Pericardium fibroblast (primary cell): ENCODE data around the gene ACAT2. TPM values are rescaled to one million over a fixed set of nuclear protein-coding genes. Genes with fewer than 3 reads are reported as not detected.

Source experiments
- total RNA-seq: library from RNA; depleted of rRNA; stranded (reverse); fragments of >200 nt; gene quantifications from 2 replicates; pipeline ENCODE4 v1.2.3, GENCODE V29; 2015

Gene ACAT2
- total RNA-seq, result 36.9 and 55.0 TPM in 2 replicates

DNA sequence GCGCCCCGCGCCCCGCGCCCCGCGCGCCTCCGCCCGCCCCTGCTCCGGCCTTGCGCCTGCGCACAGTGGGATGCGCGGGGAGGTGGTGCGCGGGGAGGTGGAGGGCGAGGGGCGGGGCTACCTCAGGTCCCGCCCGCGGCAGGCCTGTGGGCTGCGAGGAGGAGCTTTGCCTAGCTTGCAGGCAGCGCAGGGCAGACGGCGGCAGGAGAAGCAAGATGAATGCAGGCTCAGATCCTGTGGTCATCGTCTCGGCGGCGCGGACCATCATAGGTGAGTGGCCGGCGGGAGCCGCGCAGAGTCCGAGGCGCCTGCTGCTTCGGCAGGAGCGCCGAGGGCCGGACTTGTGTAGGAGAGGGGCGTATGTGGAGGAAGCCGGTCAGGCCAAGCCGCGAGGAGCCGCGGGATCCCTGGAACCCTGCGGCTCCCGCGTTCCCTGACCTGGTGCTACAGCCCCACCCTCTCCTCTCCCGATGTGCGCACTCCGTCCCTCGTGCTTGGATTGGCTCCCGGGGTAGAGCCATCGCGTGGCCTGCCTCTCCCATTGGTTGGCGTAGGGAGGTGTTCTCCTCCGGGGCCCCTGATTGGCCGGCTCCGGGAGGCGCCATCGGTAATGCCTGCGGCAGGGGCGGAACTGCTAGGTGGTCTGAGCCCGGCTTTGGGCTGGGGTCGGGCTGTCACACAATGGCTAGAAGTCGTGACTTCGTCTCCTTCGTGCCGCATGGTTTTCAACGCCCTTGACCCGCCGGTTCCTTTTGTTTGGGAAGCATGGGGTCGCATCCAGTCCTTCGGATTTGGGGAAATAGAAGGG is at the start of gene ACAT2:
ACAT2 (plus strand) TSS at position 173 of the 808 bp plus-strand sequence; CDS start at position 216, 43 bp downstream.

GRCh38 chr6:159726918-159727716 is 34.7 kb upstream of the ACAT2 start, which contains the start of gene WTAP:
Gene WTAP (plus strand): TSS chr6:159727506. CDS start chr6:159736266, 8,760 bp downstream.

GRCh38 chr6:159789377-159790148 is 27.7 kb downstream of the ACAT2 start, which contains the start of gene TCP1:
Gene TCP1 (minus strand): TSS chr6:159789602. CDS start chr6:159789468, 134 bp downstream.

DNA sequence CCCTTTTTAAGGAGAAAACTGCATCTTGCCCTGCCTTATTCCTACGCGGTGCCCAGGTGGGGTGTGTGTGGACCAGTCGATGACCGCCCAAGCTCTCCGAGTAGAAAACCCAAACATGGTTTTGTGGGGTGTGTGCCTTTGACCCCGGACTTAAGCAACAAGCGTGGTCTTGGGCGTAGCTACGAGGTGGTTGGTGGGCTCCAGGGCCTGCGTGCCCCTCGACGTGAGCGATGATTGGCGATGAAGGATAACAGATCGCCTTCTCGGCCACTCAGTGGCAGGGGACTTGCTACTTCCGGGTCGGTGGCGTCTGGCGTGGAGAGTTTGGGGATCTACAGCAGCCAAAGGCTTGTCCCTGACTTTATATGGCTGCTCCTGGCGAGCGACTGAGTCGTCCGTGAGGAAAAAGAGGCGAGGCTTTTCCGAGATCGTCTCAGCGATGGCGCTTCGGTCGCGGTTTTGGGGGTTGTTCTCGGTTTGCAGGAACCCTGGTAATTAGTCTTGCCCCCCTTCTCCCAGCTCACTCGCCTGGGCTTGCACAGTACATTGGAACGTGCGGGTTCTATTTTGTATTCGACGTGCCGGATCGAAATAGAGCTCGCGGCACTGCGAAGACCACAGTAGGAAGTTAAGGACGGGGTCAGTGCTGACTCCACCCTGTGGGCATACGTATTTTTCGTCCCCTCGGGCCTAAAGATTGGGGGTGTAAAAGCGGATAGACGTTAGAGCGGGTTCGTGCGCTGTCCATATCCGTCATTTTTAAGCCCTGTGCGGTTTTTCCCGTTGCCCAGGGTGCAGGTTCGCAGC is 28.5 kb downstream of the ACAT2 start, which contains the start of gene MRPL18:
MRPL18 (plus strand) TSS at position 319 of the 807 bp plus-strand sequence; CDS start at position 440, 121 bp downstream.

GRCh38 chr6:159800141-159800865 is 38.5 kb downstream of the ACAT2 start, which contains the start of gene PNLDC1:
Gene PNLDC1 (plus strand): TSS chr6:159800276. CDS start chr6:159800308, 32 bp downstream.

Other genes starting within 250 kb of the ACAT2 start
- gene SOD2, start 68.8 kb upstream of the ACAT2 start, total RNA-seq, result 68.4 and 135 TPM in 2 replicates
- 50.9 and 52.9 TPM in 2 replicates for gene WTAP, start 34.5 kb upstream of the ACAT2 start, total RNA-seq
- gene TCP1, start 27.6 kb downstream of the ACAT2 start, total RNA-seq, result 135 and 136 TPM in 2 replicates
- 67.7 and 82.9 TPM in 2 replicates for gene MRPL18, start 28.4 kb downstream of the ACAT2 start, total RNA-seq
- gene PNLDC1, start 38.2 kb downstream of the ACAT2 start, total RNA-seq, result 1.4 TPM in 1 of 2 replicates, not detected in the other
- gene MAS1, start 128.9 kb downstream of the ACAT2 start, total RNA-seq, result under 0.01 TPM in 1 of 2 replicates, not detected in the other
- 64.4 and 81.3 TPM in 2 replicates for gene IGF2R, start 207.0 kb downstream of the ACAT2 start, total RNA-seq